ENCODE results near the gene CADPS.

- TF ChIP-seq CTCF (optimal IDR thresholded peaks at IDR 0.05 in 1 of 3, IDR thresholded peaks at IDR 0.05 in 1 of 3, conservative IDR thresholded peaks at IDR 0.05 in 1 of 3; ENCODE audit: extremely low read depth in 1 of 3, insufficient read depth in 2 of 3, low read length in 3 of 3) (no peak), EZH2 (IDR thresholded peaks at IDR 0.05; ENCODE audit: low read length) (no peak)
Observed at GRCh38 chr3:62670351-62670750, 204.9 kb downstream of the CADPS start.
